ENCODE measurements around the gene MMP14. TPM values are rescaled to one million over a fixed set of nuclear protein-coding genes. Genes with fewer than 3 reads are reported as not detected.

MMP14 gene
- total and polyA plus RNA-seq, 2 of the 13 experiments (the other 11 are each of a cell fraction or from before 2014, with no cell fraction given): 5.2 to 9.8 TPM

- DNase-seq (ENCODE audit: low spot score) (peak; percentile 95), ATAC-seq (peak; percentile 91), FAIRE-seq (peak; percentile 78)
- ChIA-PET POLR2A (interaction anchor here (0.6 to 4.4 kb wide), 37 partner anchors 9 to 1244 kb away, joined by 3 to 53 read pairs (median 6); partner anchors contain the start of genes ACIN1, AJUBA, C14orf119 and DAD1), CTCF (ENCODE audit: low intra/inter-chr PET ratio, low total read pairs) (interaction anchor here (0.7 to 3.1 kb wide), 5 partner anchors 18 to 314 kb away, joined by 3 to 46 read pairs (median 11); partner anchors contain the start of gene HAUS4)
- H3K27me3 ChIP-seq (ENCODE audit: control insufficient read depth in 1 of 2, insufficient read depth in 2 of 2, low read length in 2 of 2): no peaks in the 10 kb centered on the region; a peak in 1 of 5 replicates
- H3K9ac ChIP-seq (ENCODE audit: insufficient read depth, low read depth, low read length): peak within 1 kb of the TSS; percentile 76
- H2AFZ ChIP-seq (ENCODE audit: low read length): peak within 1 kb of the TSS; percentile 82
- BruUV-seq (replicated peaks): TSS peak; percentile 90
- in situ Hi-C loops (cut with HindIII; ENCODE audit: extremely low pct_ligation_motif_present, low pct_unique_long_range_greater_than_20kb): no loop called here
- no peaks in the 10 kb centered on the region for H3K9me3 ChIP-seq (ENCODE audit: low read length)
- no peaks in the 10 kb centered on the region for H3K79me2 ChIP-seq (ENCODE audit: insufficient read depth, low read length)
- no peaks in the 10 kb centered on the region for H4K20me1 ChIP-seq (ENCODE audit: insufficient read depth, low read length)
- peak within 1 kb of the TSS; percentile 85 for H3K27ac ChIP-seq (ENCODE audit: extremely low read length, insufficient read depth, low read length)
- H3K4me2 ChIP-seq (ENCODE audit: low read depth, low read length): peak within 1 kb of the TSS; percentile 95
- H3K36me3 ChIP-seq (replicated peaks in 1 of 2; ENCODE audit: control insufficient read depth in 1 of 2, insufficient read depth in 2 of 2, low read length in 2 of 2): peaks cover 11 to 14% of the 10 kb centered on the region in 2 experiments; a peak in 4 of 5 replicates
- intact Hi-C loops (cut with micrococcal nuclease; ENCODE audit: unreplicated experiment): loop anchor here (1.0 to 5.0 kb wide), 6 partner anchors 18 to 111 kb away; partner anchors contain the start of genes AJUBA, OXA1L and PRMT5
- peak within 1 kb of the TSS; percentile 66 to 93 (median 82) for H3K4me3 ChIP-seq (replicated peaks in 1 of 3; ENCODE audit: insufficient read depth in 1 of 3, low read depth in 2 of 3, low read length in 3 of 3)
- WGBS (ENCODE audit: low lambda C conversion rate): under 1% methylated on average over 44 of the region's 50 CpGs
- peaks cover 35% of the 10 kb centered on the region for H3K4me1 ChIP-seq (ENCODE audit: insufficient read depth, low read length)
- peak; percentile 70; the same call in 1 of the 2 replicates for TF ChIP-seq CSRNP1 (CRISPR knock-in tag; IDR thresholded peaks at IDR 0.05)
- no peak for TF ChIP-seq EHMT2 (IDR thresholded peaks at IDR 0.05; ENCODE audit: borderline replicate concordance, low read depth, low read length)
- peak; percentile 69; the same call in 1 of the 2 replicates for TF ChIP-seq TEAD2 (CRISPR knock-in tag; IDR thresholded peaks at IDR 0.05)
- TF ChIP-seq KLF15 (CRISPR knock-in tag; IDR thresholded peaks at IDR 0.05; ENCODE audit: borderline replicate concordance): peak; percentile 54; the same call in 1 of the 2 replicates
- 0 out of 2 replicates have a peak, but pooled peaks have one; percentile 40 for TF ChIP-seq FOXA1 (IDR thresholded peaks at IDR 0.05)
- TF ChIP-seq FOXA1 (CRISPR knock-in tag; IDR thresholded peaks at IDR 0.05): peak; percentile 94
- peak; percentile 100 for TF ChIP-seq SP4 (CRISPR knock-in tag; IDR thresholded peaks at IDR 0.05)
- TF ChIP-seq MYC (CRISPR knock-in tag; IDR thresholded peaks at IDR 0.05; ENCODE audit: borderline replicate concordance): peak; percentile 83; the same call in 1 of the 2 replicates
- TF ChIP-seq FOXJ3 (CRISPR knock-in tag; IDR thresholded peaks at IDR 0.05; ENCODE audit: borderline replicate concordance): peak; percentile 45
- TF ChIP-seq PHF21A (CRISPR knock-in tag; IDR thresholded peaks at IDR 0.05): peak; percentile 96
- peak; percentile 88 for TF ChIP-seq E2F1 (CRISPR knock-in tag; IDR thresholded peaks at IDR 0.05)
- peak; percentile 98 for TF ChIP-seq RBM39 (IDR thresholded peaks at IDR 0.05; ENCODE audit: low read depth, low read length, poor library complexity, severe bottlenecking)
- 0 out of 2 replicates have a peak, but pooled peaks have one; percentile 6 for TF ChIP-seq ZBTB34 (CRISPR knock-in tag; IDR thresholded peaks at IDR 0.05)
- TF ChIP-seq ZSCAN29 (CRISPR knock-in tag; conservative IDR thresholded peaks at IDR 0.05): peak; percentile 95; the same call in 1 of the 2 replicates
- TF ChIP-seq SETDB1 (CRISPR knock-in tag; IDR thresholded peaks at IDR 0.05; ENCODE audit: borderline replicate concordance): peak; percentile 86; the same call in 1 of the 2 replicates
- TF ChIP-seq ZFP41 (CRISPR knock-in tag; IDR thresholded peaks at IDR 0.05; ENCODE audit: borderline replicate concordance): no peak; the same call in 1 of the 2 replicates
Measured at GRCh38 chr14:22871224-22872032, 35.0 kb downstream of the MMP14 start, which contains the start of gene LRP10. LRP10 (plus strand) TSS chr14:22871740; CDS start chr14:22872304, 564 bp downstream.
